OCI-LY1 (cell line): ENCODE measurements around the gene TPSAB1.

Experiments
- CTCF ChIP-seq: fragments of 200-600 bp; sonication (generic), shearing (Covaris generic); IDR thresholded peaks from 2 replicates; pipeline ENCODE4 v1.5.1; 2017; ENCODE audit warnings: mild to moderate bottlenecking, antibody characterized with exemption, low read length, moderate library complexity, mixed read lengths
- EZH2 ChIP-seq: fragments of 200-600 bp; sonication (generic), shearing (Covaris generic); IDR thresholded peaks from 2 replicates; pipeline ENCODE4 v1.8.0; 2017; ENCODE audit warnings: borderline replicate concordance, mixed run types, mild to moderate bottlenecking, antibody characterized with exemption, low read length, moderate library complexity, mixed read lengths

- TF ChIP-seq CTCF, result no peak
- no peak for TF ChIP-seq EZH2
Observed at GRCh38 chr16:1202274-1202673, 38.2 kb upstream of the TPSAB1 start.
